Esophagus squamous epithelium (tissue), 4 donors: Measurements from ENCODE around the gene AKAP14.
"Not testable (repeated sequence)": the region's sequence is repeated elsewhere in the genome, so short reads cannot be mapped to it uniquely, and the experiment has no call there.

Source experiments
- CTCF ChIP-seq, 6 experiments: fragments of 450-650 bp in 4 of 6; fragments of 200-600 bp in 2 of 6; sonication (generic) in 2 of 6; IDR thresholded peaks; one replicate each; pipeline ENCODE4 v1.5.1; 2016 to 2019; ENCODE audit warnings: antibody characterized with exemption in 6 of 6, mild to moderate bottlenecking in 4 of 6, moderate library complexity in 4 of 6
- POLR2A ChIP-seq, 4 donors: fragments of 450-650 bp; IDR thresholded peaks; one replicate each; pipeline ENCODE4 v1.6.1; 2017; ENCODE audit warnings: antibody characterized with exemption in 4 of 4, mild to moderate bottlenecking in 4 of 4, moderate library complexity in 3 of 4

- not testable (repeated sequence) for TF ChIP-seq CTCF, POLR2A (IDR thresholded peaks at IDR 0.05)
These were observed 71.1 kb downstream of the AKAP14 start for GRCh38 chrX:119966837-119967236.
